Measurements from ENCODE around the gene FSTL4. TPM values are rescaled to one million over a fixed set of nuclear protein-coding genes. Genes with fewer than 3 reads are reported as not detected.

Gene FSTL4
- total RNA-seq, 1 experiment from 2014 or later: not detected

DNA sequence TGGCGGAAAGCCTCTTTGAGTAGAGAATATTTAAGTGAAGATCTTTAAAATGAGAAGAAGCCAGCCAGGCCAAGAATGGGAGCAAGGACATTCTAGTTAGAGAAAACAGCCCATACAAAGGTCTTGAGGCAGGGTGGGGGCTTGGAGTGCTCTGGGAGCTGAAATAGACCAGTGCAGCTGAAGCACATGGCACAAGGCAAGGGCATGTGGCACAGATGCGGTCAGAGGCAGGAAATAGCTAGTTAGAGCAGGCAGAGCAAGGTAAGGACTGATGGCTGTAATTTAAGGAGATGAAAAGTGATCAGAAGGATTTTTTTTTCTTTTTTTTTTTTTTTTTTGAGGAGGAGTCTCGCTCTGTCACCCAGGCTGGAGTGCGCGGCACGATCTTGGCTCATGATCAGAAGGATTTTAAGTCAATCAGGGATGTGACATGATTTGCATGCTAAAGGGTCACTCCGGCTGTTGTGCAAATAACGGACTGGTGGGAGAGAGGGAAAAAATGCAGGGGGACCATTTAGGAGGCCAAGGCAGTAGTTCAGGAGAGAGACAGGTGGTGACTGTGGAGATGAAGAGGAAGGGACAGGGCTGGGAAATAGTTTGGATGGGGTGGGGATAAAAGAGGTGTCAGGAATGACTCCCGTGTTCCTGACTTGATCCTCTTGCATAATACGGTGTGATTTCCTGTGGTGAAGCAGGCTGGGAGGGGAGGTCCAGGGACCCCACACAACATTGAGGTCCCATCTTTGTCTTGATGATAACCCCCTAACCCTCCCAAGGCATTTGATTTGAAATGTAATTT is 352.9 kb downstream of the FSTL4 start:
- H3K4me1 Mint-ChIP-seq (ENCODE audit: low read depth, unreplicated experiment): peaks cover 9% of the 10 kb centered on the region

GRCh38 chr5:133257977-133258376 is 354.4 kb downstream of the FSTL4 start:
- BruUV-seq (replicated peaks): no TSS peak
- Mint-ChIP-seq H3K27ac (ENCODE audit: unreplicated experiment) (no peak overlapping the region), H3K27me3 (ENCODE audit: unreplicated experiment) (peaks cover 98% of the 10 kb centered on the region), H3K4me3 (ENCODE audit: low read depth, unreplicated experiment) (no peak overlapping the region), H3K9me3 (ENCODE audit: low read depth, unreplicated experiment) (no peaks in the 10 kb centered on the region), H3K4me1 (ENCODE audit: low read depth, unreplicated experiment) (peaks cover 9% of the 10 kb centered on the region), H3K36me3 (ENCODE audit: insufficient read depth, unreplicated experiment) (no peaks in the 10 kb centered on the region)
- TF ChIP-seq, protein P1, sequence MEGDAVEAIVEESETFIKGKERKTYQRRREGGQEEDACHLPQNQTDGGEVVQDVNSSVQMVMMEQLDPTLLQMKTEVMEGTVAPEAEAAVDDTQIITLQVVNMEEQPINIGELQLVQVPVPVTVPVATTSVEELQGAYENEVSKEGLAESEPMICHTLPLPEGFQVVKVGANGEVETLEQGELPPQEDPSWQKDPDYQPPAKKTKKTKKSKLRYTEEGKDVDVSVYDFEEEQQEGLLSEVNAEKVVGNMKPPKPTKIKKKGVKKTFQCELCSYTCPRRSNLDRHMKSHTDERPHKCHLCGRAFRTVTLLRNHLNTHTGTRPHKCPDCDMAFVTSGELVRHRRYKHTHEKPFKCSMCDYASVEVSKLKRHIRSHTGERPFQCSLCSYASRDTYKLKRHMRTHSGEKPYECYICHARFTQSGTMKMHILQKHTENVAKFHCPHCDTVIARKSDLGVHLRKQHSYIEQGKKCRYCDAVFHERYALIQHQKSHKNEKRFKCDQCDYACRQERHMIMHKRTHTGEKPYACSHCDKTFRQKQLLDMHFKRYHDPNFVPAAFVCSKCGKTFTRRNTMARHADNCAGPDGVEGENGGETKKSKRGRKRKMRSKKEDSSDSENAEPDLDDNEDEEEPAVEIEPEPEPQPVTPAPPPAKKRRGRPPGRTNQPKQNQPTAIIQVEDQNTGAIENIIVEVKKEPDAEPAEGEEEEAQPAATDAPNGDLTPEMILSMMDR (IDR thresholded peaks at IDR 0.05; ENCODE audit: unreplicated experiment): no peak
- DNase-seq: no peak
- CTCF ChIA-PET: interaction anchor here (1.3 kb wide), 1 partner anchor 10 kb away, joined by 3 read pairs; no protein-coding TSS in a partner anchor
- intact Hi-C loops (cut with micrococcal nuclease; ENCODE audit: unreplicated experiment): no loop called here

More for the DNA sequence above, 352.9 kb downstream of the FSTL4 start:
- no peak for DNase-seq
- no peak overlapping the region for H3K27ac Mint-ChIP-seq (ENCODE audit: unreplicated experiment)
- no peaks in the 10 kb centered on the region for H3K9me3 Mint-ChIP-seq (ENCODE audit: low read depth, unreplicated experiment)
- intact Hi-C loops (cut with micrococcal nuclease; ENCODE audit: unreplicated experiment): no loop called here
- TF ChIP-seq, protein P1 (IDR thresholded peaks at IDR 0.05; ENCODE audit: unreplicated experiment): no peak
- H3K4me3 Mint-ChIP-seq (ENCODE audit: low read depth, unreplicated experiment): no peak overlapping the region
- H3K27me3 Mint-ChIP-seq (ENCODE audit: unreplicated experiment): peaks cover 98% of the 10 kb centered on the region
- no TSS peak for BruUV-seq (replicated peaks)
- no peaks in the 10 kb centered on the region for H3K36me3 Mint-ChIP-seq (ENCODE audit: insufficient read depth, unreplicated experiment)
- CTCF ChIA-PET: no interaction called here

- no peak for DNase-seq
- intact Hi-C loops (cut with micrococcal nuclease; ENCODE audit: unreplicated experiment): no loop called here
- TF ChIP-seq, protein P1 (IDR thresholded peaks at IDR 0.05; ENCODE audit: unreplicated experiment): no peak
- H3K4me3 Mint-ChIP-seq (ENCODE audit: low read depth, unreplicated experiment): no peak overlapping the region
- H3K27me3 Mint-ChIP-seq (ENCODE audit: unreplicated experiment): peaks cover 83% of the 10 kb centered on the region
- H3K27ac Mint-ChIP-seq (ENCODE audit: unreplicated experiment): no peak overlapping the region
- H3K4me1 Mint-ChIP-seq (ENCODE audit: low read depth, unreplicated experiment): peaks cover 3% of the 10 kb centered on the region
- no peaks in the 10 kb centered on the region for H3K36me3 Mint-ChIP-seq (ENCODE audit: insufficient read depth, unreplicated experiment)
- no peaks in the 10 kb centered on the region for H3K9me3 Mint-ChIP-seq (ENCODE audit: low read depth, unreplicated experiment)
- CTCF ChIA-PET: no interaction called here
- BruUV-seq (replicated peaks): no TSS peak
Measured at GRCh38 chr5:133256276-133256675, 356.1 kb downstream of the FSTL4 start.

DNA sequence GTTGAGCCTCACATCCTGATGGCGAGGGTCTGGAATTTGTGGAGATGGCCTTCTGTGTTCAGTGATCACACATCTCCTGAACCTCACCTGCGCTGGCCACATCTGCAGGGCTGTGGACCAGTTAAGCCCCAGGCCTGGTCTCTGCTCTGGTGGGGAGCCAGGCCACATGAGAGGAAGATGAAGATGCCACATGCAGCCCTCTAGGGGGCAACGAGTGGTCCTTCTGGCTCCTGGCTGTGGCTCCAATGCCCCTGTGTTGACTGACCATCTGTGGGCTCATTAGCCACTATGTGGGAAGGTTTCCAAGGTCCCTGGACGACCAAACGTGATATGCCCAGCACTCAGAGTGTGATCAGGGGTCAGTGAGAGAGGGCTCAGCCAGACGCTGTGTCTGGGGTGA is 357.5 kb downstream of the FSTL4 start:
- TF ChIP-seq, protein P1 (IDR thresholded peaks at IDR 0.05; ENCODE audit: unreplicated experiment): no peak
- H3K27me3 Mint-ChIP-seq (ENCODE audit: unreplicated experiment): peaks cover 68% of the 10 kb centered on the region
- peaks cover 13% of the 10 kb centered on the region for H3K4me1 Mint-ChIP-seq (ENCODE audit: low read depth, unreplicated experiment)
- DNase-seq: no peak
- intact Hi-C loops (cut with micrococcal nuclease; ENCODE audit: unreplicated experiment): no loop called here
- CTCF ChIA-PET: interaction anchor here (0.6 kb wide), 1 partner anchor 860 kb away, joined by 7 read pairs; the partner anchor contains the start of gene TCF7
- H3K9me3 Mint-ChIP-seq (ENCODE audit: low read depth, unreplicated experiment): no peaks in the 10 kb centered on the region
- no peak overlapping the region for H3K27ac Mint-ChIP-seq (ENCODE audit: unreplicated experiment)
- no peak overlapping the region for H3K4me3 Mint-ChIP-seq (ENCODE audit: low read depth, unreplicated experiment)
- no TSS peak for BruUV-seq (replicated peaks)
- no peaks in the 10 kb centered on the region for H3K36me3 Mint-ChIP-seq (ENCODE audit: insufficient read depth, unreplicated experiment)
